K562 (cell line): ENCODE measurements around the gene CLASP1.

Source experiments
- CHD2 ChIP-seq: IDR thresholded peaks from 2 replicates; pipeline ENCODE4 v1.6.1; 2011; ENCODE audit warnings: low read depth, low read length
- GABPA ChIP-seq: fragments of 200-800 bp; sonication (Bioruptor generic); conservative IDR thresholded peaks from 2 replicates; pipeline ENCODE4 v1.6.1; 2016; ENCODE audit warnings: low read depth, missing genetic modification characterization, missing compliant biosample characterization
- JUNB ChIP-seq: fragments of 450-650 bp; formaldehyde crosslinking; conservative IDR thresholded peaks from 2 replicates; pipeline ENCODE4 v1.4.0; 2020; ENCODE audit warnings: mild to moderate bottlenecking
- POLR2A ChIP-seq: fragments of 450-650 bp; conservative IDR thresholded peaks from 2 replicates; pipeline ENCODE4 v1.6.1; 2016
- RBM22 ChIP-seq: fragments of 200-400 bp; formaldehyde crosslinking; IDR thresholded peaks from 2 replicates; pipeline ENCODE4 v1.6.1; 2018; ENCODE audit warnings: low read length, low read depth; ENCODE audit not compliant: poor library complexity, severe bottlenecking
- SAP30 ChIP-seq: fragments of 200-600 bp; sonication (generic); IDR thresholded peaks from 2 replicates; pipeline ENCODE4 v1.6.1; 2012; ENCODE audit warnings: borderline replicate concordance, low read depth, mild to moderate bottlenecking, moderate library complexity, low read length, control low read depth, inconsistent platforms; ENCODE audit not compliant: insufficient read depth, poor library complexity, severe bottlenecking
- TBL1XR1 ChIP-seq, 2 experiments: IDR thresholded peaks; 2 replicates each; pipeline ENCODE4 v1.6.1; 2012; ENCODE audit warnings: improper control_type of control experiment in 2 of 2, low read length in 2 of 2, mild to moderate bottlenecking in 1 of 2
- ZNF436 ChIP-seq: fragments of 250-450, 450-650 bp; sonication (Bioruptor Pico); formaldehyde crosslinking; IDR thresholded peaks from 2 replicates; pipeline ENCODE4 v1.7.0; 2020; ENCODE audit warnings: mild to moderate bottlenecking
- TF ChIP-seq, protein P1 (sequence below), 3 experiments: IDR thresholded peaks in 2 of 3; conservative IDR thresholded peaks in 1 of 3; 2 replicates each; pipeline ENCODE4 v1.5.1; 2011 to 2012; ENCODE audit warnings: low read length in 3 of 3, mild to moderate bottlenecking in 3 of 3, control low read depth in 2 of 3, improper control_type of control experiment in 1 of 3, inconsistent platforms in 1 of 3, low read depth in 1 of 3, mixed read lengths in 1 of 3, moderate library complexity in 1 of 3; ENCODE audit not compliant: insufficient read depth in 2 of 3

GRCh38 chr2:121442889-121443288 lies 206.4 kb downstream of the CLASP1 start:
- TF ChIP-seq TBL1XR1 (IDR thresholded peaks at IDR 0.05; ENCODE audit: low read length in 2 of 2) (no peak), JUNB (no peak), ZNF436 (CRISPR knock-in tag) (no peak), SAP30 (no peak), GABPA (tag) (no peak), POLR2A (no peak), CHD2 (no peak), RBM22 (no peak)
- TF ChIP-seq, protein P1, sequence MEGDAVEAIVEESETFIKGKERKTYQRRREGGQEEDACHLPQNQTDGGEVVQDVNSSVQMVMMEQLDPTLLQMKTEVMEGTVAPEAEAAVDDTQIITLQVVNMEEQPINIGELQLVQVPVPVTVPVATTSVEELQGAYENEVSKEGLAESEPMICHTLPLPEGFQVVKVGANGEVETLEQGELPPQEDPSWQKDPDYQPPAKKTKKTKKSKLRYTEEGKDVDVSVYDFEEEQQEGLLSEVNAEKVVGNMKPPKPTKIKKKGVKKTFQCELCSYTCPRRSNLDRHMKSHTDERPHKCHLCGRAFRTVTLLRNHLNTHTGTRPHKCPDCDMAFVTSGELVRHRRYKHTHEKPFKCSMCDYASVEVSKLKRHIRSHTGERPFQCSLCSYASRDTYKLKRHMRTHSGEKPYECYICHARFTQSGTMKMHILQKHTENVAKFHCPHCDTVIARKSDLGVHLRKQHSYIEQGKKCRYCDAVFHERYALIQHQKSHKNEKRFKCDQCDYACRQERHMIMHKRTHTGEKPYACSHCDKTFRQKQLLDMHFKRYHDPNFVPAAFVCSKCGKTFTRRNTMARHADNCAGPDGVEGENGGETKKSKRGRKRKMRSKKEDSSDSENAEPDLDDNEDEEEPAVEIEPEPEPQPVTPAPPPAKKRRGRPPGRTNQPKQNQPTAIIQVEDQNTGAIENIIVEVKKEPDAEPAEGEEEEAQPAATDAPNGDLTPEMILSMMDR (IDR thresholded peaks at IDR 0.05 in 2 of 3, conservative IDR thresholded peaks at IDR 0.05 in 1 of 3; ENCODE audit: insufficient read depth in 2 of 3, low read depth in 1 of 3, low read length in 3 of 3), result no peak
